IPS DF 19.7 (cell line): Measurements from ENCODE around the gene KATNA1.

Experiments used
- DNase-seq: peaks from one replicate; pipeline ENCODE4 v3.0.0-alpha.2; 2013; ENCODE audit warnings: low read depth, low spot score

The KATNA1 gene

DNA sequence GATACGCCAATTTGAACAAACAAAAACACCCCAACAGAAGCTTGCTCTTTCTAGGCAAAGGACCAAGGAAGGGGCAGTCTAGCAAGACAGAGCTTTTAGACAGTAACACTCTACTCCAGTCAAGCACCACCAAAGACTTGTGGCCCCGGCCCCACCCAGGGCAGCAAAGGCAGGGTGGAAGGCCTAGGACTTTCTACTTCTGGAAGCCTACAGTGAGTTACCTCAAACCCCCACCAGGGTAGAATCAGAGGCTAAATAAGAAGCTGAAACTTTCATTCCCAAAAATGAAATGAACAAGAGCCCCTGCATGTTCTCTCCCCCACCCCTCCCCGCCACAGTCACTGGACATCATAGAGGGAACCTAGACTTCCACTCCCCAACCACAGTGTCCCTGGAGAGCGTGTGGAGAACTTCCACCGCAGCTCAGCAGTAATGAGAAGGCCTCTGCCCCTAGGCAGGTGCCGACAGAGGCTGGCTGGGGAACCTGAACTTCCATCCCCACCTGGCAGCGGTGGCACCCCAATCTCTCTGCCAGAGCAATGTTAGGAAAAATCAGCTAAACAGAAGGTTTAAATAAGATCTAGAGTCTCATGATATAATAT lies 40.0 kb downstream of the KATNA1 start:
- DNase-seq, result no peak

DNA sequence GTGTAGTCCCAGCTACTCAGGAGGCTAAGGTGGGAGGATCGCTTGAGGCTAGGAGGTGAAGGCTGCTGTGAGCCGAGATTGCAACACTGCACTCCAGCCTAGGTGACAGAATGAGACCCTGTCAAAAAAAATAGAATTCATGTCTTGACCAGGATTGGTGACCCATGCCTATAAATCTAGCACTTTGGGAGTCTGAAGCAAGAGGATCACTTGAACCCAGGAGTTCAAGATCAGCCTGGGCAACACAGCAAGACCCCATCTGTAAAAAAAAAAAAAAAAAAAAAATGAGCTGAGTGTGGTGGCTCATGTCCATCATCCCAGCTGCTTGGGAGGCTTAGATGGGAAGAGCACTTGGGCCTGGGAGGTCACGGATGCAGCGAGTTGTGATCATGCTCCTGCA lies 48.0 kb downstream of the KATNA1 start:
- DNase-seq, result no peak

DNA sequence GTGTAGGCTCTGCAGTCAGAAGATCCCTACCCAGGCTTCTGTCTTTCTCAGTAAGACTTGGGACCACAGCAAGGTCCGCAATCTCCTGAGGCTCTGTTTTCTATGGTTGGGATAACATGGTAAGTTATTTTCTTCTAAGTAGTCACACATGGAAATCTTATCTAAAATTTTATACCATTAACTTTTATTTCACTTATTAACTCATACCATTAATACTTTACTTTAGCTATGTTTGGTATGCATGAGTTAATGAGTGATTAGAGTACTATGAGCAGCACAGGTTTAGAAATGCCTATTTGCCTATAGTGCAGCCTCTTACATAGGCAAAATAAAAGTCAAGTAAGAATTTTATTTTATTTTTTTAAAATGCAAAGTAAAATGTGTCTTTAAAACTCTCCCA lies 55.1 kb downstream of the KATNA1 start:
- DNase-seq, result no peak

DNA sequence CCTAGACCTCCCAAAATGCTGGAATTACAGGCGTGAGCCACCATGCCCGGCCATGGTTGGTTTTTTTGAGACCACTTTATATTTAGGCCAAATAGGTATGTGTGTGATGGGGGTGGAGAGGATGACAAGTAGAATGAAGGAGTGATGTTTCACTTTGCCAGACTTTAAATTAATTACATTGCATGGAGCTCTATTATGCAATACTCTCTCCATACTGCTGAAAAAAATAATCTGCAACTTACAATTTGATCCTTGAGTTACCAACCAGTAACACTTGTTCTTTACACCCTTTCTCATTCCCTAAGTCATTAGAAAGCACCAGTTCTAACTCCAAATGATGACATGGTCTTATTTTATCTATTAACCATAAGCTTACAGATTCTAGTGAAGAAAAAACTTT lies 55.5 kb downstream of the KATNA1 start:
- DNase-seq, result no peak

DNA sequence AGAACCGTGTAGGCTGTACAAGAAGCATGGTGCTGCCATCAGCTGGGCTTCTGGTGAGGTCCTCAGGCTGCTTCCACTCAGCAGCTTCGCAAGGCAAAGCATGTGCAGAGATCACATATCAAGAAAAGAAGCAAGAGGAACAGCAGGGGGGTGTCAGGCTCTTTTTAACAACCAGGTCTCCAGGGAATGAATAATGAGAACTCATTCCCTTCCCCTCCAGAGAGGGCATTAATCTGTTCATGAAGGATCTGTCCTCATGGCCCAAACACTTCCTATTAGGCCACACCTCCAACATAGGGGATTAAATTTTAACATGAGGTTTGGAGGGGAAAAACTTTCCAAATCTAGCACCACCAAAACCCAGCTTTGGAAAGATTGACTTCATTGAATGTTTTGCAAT lies 62.4 kb downstream of the KATNA1 start:
- no peak for DNase-seq

DNA sequence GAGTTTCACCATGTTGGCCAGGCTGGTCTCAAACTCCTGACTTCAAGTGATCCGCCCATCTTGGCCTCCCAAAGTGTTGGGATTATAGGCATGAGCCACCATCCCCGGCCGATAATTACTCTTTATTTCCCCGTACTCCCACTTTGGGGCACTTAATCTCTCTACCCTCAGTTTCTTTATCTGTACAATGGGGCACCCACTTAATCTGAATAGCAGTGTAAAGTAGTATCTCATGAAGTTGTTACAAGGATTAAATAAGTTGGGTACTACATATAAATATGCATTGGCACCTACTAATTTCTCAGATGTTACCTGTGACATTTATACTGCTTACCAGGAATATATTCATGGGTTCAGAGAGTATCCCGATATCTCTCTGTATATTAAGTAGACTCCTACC lies 67.2 kb downstream of the KATNA1 start:
- no peak for DNase-seq

DNA sequence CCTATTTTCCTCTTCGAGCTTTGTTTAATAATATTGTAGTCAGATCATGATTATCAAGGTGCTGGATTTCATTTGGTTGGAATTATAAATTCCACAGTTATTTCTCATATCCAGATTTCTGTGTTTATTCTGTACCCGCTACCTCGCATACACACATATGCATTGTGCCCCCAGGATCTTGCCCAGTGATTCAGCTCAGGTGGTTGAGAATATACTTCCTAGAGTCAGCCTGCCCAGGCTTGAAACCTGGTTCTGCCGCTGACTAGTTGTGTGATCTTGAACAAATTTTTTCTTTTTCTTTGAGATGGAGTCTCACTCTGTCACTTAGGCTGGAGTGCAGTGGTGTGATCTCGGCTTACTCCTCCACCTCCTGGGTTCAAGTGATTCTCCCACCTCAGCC lies 67.6 kb downstream of the KATNA1 start:
- DNase-seq, result no peak

DNA sequence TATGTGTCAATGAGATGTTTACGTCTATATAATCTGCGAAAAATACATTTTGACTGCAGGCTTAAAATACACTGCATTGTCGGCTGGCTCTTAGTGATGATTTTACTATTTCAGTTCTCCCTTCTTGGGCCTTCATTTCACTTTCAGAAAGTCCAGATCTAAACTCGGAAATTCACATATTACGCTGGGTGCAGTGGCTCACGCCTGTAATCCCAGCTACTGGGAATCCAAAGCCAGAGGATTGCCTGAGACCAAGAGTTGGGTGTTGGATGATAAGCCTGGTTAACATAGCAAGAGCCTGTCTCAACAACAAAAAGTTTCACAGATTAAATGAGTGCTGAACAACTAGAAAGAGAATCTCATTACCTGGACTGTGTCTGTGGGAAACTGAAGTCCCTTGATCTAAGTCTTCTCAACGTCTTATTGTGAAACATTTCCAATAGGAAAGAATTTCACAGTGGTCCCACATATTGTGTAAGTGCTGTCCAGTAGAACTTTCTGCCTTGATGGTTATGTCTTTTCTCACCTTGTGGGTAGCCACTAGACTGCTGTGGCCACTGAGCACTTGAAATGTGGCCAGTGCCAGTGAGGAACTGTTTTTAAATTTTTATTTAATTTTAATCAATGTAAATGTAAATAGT lies 80.4 kb downstream of the KATNA1 start:
- DNase-seq, result no peak

DNA sequence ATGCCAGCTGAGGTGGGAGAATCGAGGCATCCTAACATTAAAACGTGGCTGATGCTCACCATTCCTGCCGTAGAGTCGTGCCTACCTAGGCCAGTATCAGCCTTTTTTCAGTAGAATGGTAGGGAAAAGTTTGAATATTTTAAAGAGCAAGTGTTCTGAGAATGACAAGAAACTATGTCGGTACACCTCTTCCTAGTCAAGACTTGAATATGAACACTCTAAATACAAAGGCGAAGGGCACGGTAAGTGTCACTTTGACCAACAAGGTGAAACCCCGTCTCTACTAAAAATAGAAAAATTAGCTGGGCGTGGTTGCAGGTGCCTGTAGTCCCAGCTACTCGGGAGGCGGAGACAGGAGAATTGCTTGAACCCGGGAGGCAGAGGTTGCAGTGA lies 81.3 kb downstream of the KATNA1 start:
- DNase-seq, result no peak

DNA sequence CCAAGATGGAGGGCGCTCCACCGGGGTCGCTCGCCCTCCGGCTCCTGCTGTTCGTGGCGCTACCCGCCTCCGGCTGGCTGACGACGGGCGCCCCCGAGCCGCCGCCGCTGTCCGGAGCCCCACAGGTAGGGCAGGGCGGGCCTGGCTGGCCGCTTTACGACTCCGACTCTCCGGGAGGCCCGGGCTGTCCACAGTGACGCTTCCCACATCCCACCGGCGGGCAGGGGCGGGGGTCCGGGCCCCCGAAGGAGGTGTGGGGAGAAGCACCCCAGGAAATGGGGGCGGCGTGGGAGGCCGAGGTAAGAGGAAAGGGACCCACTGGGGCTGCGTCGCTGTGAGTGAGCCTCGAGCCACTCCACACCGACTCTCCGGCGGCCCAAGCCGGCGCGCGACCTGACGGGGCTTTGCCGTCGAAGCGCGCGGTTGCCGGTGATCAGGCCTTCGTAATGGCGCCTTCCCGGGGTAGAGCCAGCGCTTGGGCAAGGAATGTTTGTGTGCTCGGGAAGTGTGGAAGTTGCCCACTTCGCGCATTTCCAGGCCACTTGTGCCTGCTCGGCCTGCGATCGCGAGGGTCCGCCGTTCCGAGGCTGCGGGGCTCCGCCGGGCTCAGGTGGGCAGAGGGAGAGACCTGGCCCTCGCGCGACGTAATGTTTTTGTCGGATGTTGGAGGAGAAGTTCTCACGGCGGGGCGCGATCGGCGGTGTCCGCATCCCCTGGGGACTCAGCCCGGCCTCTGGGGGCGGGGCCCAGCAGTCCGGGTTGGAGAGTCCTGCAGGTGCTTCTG lies 81.9 kb downstream of the KATNA1 start:
- no peak for DNase-seq

DNA sequence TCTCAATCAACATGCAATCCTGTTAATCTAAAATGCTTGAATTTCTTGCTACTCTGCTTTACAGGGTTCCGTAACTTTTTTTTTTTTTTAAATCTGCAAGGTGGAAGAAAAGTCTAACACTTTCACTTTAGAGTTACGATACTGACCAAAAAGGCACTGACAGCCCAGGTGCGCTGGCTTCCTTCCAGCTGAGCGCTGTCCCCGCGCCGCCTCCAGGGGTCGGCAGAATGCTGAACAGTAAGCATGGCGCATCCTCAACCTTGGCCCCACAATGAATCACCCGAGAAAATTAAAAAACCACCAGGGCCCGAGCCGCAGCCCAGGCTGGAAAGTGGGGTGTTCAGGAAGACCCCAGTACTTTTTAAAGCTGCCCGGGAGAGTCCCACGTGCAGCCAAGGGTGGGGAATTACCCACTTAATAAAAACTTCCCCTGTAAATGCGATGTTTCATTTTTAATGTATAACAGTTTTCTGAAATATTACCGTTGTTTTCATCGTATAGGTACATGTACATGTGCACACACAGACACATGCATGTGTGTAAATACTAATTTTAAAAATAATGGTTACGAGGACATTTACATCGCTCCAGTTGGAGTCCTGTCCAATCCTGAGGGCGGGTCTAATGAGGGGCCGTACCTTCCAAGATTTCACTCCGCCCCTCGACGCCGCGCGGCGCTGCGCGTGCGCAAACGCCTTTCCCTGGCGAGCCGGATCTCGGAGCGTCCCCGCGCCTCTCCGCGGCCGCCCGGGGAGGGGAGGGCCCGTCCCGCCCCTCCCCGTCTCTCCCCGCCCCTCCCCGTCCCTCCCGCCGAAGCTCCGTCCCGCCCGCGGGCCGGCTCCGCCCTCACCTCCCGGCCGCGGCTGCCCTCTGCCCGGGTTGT lies 82.7 kb downstream of the KATNA1 start, which contains the start of gene GINM1:
TSS of gene GINM1 (plus strand) at position 849 of the 883 bp plus-strand sequence. CDS start 40 bp downstream, outside the sequence.
- DNase-seq, result no peak

DNA sequence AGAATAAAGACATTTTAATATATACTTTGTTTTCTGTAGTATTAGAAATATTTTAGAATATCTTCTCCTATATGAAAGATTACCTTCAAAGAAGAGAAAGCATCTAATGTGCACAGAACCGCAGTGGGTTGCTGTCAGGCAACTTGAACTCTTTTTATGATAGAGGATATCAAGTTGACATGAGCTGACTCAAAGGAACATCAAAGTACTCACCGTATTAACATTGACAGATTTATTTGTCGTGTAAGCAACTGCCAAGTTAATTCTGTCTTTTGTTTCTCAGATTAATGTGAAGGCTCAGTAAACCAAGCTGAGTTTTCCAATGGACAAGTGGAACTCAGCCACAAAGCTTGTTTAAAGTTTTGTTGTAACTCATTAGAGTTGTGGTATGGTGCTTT lies 84.6 kb downstream of the KATNA1 start:
- no peak for DNase-seq

DNA sequence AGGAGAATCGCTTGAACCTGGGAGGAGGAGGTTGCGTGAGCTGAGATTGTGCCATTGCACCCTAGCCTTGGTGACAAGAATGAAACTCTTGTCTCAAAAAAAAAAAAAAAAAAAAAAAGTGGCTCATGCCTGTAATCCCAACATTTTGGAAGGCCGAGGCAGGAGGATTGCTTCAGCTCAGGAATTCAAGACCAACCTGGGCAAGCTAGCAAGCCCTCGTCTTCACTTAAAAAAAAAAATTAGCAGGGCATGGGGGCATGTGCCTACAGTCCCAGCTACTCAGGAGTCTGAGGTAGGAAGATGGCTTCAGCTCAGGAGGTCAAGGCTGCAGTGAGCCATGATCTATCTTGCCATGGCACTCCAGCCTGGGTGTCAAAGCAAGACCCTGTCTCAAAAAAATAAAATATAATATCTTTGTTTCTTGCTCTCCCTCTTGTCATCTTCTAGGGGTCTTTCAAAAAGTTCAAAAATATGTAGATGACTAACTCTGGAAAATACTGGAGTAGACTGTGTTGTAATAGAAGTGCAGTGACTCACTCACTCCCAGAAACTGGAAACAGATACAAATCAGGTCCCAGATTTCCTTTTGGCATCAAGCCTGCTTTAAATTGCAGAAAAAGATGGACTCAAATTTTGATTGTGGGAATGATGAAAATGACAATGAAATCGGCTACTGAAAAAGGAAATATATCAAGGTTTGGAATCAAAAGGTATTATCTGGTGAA lies 85.1 kb downstream of the KATNA1 start:
- DNase-seq, result no peak

DNA sequence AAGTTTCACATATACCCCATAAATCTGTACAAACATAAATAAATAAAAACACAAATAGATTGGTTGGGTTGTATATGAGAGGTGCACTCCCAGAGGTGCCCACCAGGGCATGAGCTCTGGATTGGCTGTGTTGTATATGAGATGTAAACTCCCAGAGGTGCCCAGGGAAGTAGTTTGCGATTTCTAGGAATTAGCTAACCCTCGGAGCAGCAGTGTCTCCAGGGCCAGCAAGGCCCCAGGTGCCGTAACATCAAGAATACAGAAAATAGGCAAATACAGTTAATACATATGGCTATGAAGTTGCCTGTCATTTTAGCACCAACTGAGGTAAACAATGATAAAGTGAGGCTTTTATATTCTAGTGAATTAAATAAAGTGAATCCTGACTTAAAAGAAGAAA lies 87.8 kb downstream of the KATNA1 start:
- no peak for DNase-seq

DNA sequence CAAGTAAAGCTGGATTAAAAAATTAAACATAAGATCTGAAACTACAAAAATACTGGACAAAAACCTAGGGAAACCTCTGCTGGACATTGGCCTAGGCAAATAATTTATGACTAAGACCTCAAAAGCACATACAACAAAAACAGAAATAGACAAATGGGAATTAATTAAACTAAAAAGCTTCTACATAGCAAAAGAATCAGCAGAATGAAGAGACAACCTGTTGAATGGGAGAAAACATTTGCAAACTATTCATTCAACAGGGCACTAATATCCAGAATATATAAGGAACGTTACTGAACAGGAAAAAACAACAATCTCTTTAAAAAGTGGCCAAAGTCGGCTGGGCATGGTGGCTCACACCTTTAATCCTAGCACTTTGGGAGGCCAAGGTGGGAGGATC lies 89.1 kb downstream of the KATNA1 start:
- DNase-seq, result no peak

DNA sequence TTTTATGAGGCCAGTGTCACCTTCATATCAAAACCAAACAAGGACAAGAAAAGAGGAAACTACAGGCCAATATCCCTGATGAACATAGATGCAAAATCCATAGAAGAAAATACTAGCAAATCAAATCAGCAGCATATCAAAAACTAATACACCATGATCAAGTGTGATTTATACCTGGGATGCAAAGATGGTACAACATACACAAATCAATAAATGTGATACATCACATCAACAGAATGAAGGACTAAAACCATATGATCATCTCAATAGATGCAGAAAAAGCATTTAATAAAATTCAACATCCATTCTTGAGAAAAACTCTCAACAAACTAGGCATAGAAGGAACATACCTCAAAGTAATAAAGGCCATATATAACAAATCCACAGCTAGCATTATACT lies 90.5 kb downstream of the KATNA1 start:
- no peak for DNase-seq

DNA sequence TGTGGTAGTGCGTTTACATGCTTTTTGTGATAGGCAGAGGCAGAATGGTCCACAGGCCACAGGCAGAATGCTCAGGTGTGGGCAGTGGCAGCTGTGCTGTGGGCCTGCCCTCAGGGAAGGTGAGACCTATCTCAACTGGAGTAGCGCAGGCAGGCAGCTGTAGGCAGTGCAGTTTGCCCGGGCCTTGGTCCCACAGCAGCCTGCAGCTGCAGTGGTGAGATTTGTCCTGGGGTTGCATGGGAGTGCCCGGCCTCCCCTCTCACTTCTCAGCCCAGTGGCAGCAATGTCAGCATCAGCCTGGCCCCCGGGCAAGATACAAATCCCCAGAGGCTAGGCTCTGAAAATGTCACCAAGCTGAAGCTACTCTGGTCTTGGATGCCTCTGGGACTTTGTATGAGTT lies 96.6 kb downstream of the KATNA1 start:
- DNase-seq, result no peak

DNA sequence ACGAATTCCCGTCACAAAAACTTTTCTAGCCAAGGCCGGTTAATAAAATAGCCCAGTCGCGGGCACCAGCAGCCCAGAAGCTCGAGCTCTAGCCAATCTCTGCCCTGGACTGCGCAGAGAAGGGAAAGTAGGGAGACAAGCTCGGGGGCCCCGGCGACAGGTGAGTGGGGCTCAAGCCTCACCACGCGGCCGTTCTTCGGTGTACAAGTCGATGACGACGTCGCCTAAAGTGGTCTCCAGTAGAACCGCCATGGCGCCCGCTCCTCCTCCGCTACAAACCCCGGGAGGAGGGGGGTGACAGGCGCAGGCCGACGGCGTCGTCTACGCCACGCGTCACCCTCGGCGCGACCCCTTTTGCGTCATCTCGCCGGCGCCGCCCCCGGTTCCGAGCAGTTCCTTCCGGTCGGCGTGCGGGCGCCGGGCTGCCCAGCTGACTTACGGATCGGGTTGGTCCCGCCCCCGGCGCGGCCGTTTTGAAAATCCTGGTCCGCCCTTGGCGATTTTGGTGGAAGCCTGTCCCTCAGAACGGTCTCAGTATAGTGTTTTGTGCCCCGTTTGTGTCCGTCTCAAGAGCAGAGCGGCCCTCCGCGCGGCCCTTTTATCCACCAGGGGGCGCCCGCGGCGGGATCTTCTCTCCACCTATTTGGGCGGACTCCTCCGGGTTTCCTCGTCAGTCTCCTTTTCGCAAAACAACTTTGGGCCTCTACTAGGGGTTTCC lies 102.6 kb downstream of the KATNA1 start, which contains the start of gene PPIL4:
TSS of gene PPIL4 (minus strand) at position 290 of the 718 bp plus-strand sequence. CDS start at position 252, 38 bp downstream.
- no peak for DNase-seq

DNA sequence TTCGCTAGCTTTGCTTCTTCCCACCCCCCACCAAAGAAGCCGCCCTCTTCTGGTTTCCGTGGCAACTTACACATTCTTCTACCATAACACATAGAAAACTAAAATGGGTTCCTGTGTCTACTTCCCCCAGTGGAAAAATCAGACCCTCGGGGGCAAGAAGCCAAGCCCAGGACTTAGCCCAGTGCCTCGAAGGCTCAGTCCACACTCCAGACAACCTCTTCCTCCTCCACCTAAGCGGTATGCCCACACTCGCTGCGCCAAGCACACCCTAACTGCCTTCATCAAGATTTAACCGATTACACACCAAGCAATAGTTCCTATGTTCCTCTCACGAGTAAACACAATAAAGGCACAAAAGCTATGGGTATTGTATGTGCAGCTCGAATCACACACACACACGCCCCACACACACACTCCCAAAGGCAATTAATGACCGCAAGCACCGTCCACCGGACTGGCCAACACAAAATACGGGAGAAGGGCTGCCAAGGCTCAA lies 103.2 kb downstream of the KATNA1 start:
- DNase-seq, result no peak
